Ascending aorta (tissue), 2 donors: ENCODE measurements around the gene COPS7B. TPM values are rescaled to one million over a fixed set of nuclear protein-coding genes. Genes with fewer than 3 reads are reported as not detected.
A peak's percentile ranks its signal among the peaks of the same experiment; 100 is the strongest.
"Not testable (repeated sequence)": the region's sequence is repeated elsewhere in the genome, so short reads cannot be mapped to it uniquely, and the experiment has no call there.

Experiments used
- DNase-seq, 2 donors: peaks; one replicate each; pipeline ENCODE4 v3.0.0-alpha.2; 2019; ENCODE audit warnings: low spot score in 2 of 2
- H3K27ac ChIP-seq, 2 donors: fragments of 200-600 bp; sonication (generic); one replicate each; pipeline ENCODE4 v1.5.1; 2016 to 2017; ENCODE audit warnings: mild to moderate bottlenecking in 1 of 2
- H3K27me3 ChIP-seq: fragments of 200-600 bp; sonication (generic); one replicate; pipeline ENCODE4 v1.5.1; 2017
- H3K36me3 ChIP-seq, 2 donors: fragments of 200-600 bp; sonication (generic); one replicate each; pipeline ENCODE4 v1.5.1; 2016
- H3K4me1 ChIP-seq, 2 donors: fragments of 200-600 bp; sonication (generic); one replicate each; pipeline ENCODE4 v1.5.1; 2016 to 2017; ENCODE audit warnings: mild to moderate bottlenecking in 1 of 2
- H3K4me3 ChIP-seq, 2 donors: fragments of 200-600 bp; sonication (generic); one replicate each; pipeline ENCODE4 v1.5.1; 2016 to 2017; ENCODE audit warnings: mild to moderate bottlenecking in 1 of 2
- H3K9me3 ChIP-seq, 2 donors: fragments of 200-600 bp; sonication (generic); one replicate each; pipeline ENCODE4 v1.5.1; 2016
- intact Hi-C: fragments of 100-400 bp; cut with DNase I; formaldehyde crosslinking; loops from one replicate; pipeline ENCODE4 v1.15.1; 2023
- total RNA-seq: library from RNA; depleted of rRNA; stranded (reverse); fragments of >200 nt; gene quantifications from one replicate; pipeline ENCODE4 v1.1.0, GENCODE V29; 2016
- TF ChIP-seq, protein P1 (sequence below), 3 experiments: fragments of 200-600 bp in 2 of 3; fragments of 450-650 bp in 1 of 3; sonication (generic) in 2 of 3; IDR thresholded peaks; one replicate each; pipeline ENCODE4 v1.5.1; 2016 to 2019; ENCODE audit warnings: antibody characterized with exemption in 3 of 3, mild to moderate bottlenecking in 1 of 3, moderate library complexity in 1 of 3

The COPS7B gene
- total RNA-seq = 28.9 TPM

DNA sequence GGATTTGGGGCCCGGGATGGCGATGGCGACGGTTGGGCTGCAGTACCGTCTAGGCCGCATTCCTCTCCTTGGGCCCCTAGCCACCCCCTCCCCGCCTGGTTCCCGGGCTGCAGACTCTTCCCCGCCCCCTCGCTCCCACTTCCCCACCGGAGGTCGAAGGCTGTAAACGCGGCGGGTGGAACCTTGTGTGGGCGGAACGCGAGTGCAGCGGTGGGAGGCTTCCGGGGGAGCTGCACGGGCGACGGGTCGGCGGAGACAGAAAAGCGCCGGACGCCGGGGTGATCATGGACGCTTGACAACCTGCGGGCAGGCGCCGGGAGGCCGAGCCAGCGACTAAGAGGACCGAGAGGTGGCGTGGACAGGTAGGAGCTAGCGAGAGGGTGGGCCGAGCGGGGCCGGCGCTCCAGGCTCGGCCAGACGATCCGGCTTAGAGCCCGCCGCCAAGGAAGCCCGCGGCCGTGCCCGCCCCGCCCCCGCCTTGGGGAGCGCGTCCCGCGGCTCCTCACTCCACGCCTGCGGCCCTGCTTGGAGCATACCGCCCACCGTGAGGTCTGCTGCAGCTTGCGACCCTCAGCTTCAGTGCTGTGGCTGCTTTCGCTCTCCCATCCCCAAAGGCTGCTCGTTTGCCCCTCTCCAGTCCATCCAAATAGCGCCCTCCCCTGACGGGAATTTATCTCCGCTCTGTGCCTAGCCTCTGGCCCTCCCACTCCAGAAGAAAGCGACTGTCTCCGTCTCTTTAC, at the start of gene COPS7B:
COPS7B (plus strand) TSS at position 269 of the 740 bp plus-strand sequence. CDS start 2,126 bp downstream, outside the sequence.
- intact Hi-C loops = no loop called here
- H3K4me1 ChIP-seq = peaks cover 5 to 37% of the 10 kb centered on the region in 2 donors
- peaks cover 4 to 9% of the 10 kb centered on the region in 2 donors for H3K36me3 ChIP-seq
- H3K4me3 ChIP-seq = peak within 1 kb of the TSS; percentile 80 to 87
- no peaks in the 10 kb centered on the region for H3K27me3 ChIP-seq
- peak within 1 kb of the TSS; percentile 58 to 59 for H3K27ac ChIP-seq
- TF ChIP-seq, protein P1, sequence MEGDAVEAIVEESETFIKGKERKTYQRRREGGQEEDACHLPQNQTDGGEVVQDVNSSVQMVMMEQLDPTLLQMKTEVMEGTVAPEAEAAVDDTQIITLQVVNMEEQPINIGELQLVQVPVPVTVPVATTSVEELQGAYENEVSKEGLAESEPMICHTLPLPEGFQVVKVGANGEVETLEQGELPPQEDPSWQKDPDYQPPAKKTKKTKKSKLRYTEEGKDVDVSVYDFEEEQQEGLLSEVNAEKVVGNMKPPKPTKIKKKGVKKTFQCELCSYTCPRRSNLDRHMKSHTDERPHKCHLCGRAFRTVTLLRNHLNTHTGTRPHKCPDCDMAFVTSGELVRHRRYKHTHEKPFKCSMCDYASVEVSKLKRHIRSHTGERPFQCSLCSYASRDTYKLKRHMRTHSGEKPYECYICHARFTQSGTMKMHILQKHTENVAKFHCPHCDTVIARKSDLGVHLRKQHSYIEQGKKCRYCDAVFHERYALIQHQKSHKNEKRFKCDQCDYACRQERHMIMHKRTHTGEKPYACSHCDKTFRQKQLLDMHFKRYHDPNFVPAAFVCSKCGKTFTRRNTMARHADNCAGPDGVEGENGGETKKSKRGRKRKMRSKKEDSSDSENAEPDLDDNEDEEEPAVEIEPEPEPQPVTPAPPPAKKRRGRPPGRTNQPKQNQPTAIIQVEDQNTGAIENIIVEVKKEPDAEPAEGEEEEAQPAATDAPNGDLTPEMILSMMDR (IDR thresholded peaks at IDR 0.05) = peak in 2 of 3 experiments; percentile 6 to 28
- no peaks in the 10 kb centered on the region for H3K9me3 ChIP-seq
- DNase-seq = peak; percentile 23 to 84

DNA sequence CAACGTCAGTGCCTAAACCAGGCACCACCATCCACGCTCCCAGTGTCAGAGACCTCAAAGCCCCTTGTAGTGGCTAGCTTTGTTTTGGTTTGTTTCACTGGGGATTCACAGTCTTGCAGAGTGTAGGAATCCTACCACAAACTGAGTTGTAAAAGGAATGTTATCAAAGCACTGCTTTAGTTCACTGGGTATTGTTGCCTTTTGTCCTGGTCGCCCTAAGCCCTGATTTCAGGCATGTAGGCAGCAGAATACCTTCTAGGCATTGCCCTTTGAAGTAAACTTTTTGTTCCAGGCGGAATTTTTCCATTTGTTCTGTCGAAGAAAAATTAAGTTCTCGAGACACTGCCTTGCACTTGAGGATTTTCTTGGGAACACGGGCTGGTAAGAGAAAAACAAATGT, 48.5 kb upstream of the COPS7B start:
- TF ChIP-seq, protein P1 (IDR thresholded peaks at IDR 0.05) = no peak
- H3K27me3 ChIP-seq = no peaks in the 10 kb centered on the region
- no peaks in the 10 kb centered on the region for H3K9me3 ChIP-seq
- H3K4me3 ChIP-seq = no peak overlapping the region
- no peaks in the 10 kb centered on the region for H3K4me1 ChIP-seq
- H3K27ac ChIP-seq = no peak overlapping the region
- intact Hi-C loops = no loop called here
- DNase-seq = no peak
- H3K36me3 ChIP-seq = peaks cover 9 to 29% of the 10 kb centered on the region in 2 donors

DNA sequence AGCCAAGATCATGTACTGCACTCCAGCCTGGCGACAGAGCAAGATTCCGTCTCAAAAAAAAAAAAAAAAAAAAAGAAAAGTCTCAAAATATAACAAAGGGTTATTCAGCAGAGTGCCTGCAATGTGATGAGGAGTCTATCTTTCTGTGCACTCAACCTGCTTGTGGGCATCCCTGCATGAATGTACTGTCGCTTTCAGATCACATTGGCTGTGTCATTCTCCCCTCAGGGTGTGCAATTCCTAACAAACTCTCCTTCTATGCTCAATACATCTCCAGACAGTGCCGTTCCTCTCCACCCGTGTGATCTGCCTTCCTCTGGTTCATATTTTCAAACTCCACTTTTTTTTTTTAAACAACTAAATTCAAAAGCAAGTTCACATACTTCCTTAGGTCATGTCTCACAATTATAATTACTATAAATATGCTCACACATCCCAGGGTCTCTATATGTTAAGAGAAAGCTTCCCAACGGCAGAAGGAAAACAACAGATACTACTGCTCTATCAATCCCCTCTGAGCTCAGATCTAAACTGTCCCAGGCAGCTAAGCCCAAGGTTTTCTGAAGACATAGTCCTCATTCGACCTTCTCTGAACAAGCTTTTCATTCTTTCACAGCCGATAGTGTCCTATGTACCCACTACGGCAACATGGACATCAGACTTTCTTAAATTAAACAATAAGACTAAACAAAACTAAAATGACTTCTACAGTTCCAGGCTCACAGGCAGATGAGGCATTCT, 42.7 kb upstream of the COPS7B start:
- no peaks in the 10 kb centered on the region for H3K27me3 ChIP-seq
- H3K4me3 ChIP-seq = no peak overlapping the region
- H3K36me3 ChIP-seq = peaks cover 0 to under 1% of the 10 kb centered on the region in 2 donors
- DNase-seq = no peak
- H3K9me3 ChIP-seq = no peaks in the 10 kb centered on the region
- intact Hi-C loops = no loop called here
- TF ChIP-seq, protein P1 (IDR thresholded peaks at IDR 0.05) = no peak
- H3K27ac ChIP-seq = no peak overlapping the region
- H3K4me1 ChIP-seq = no peaks in the 10 kb centered on the region

DNA sequence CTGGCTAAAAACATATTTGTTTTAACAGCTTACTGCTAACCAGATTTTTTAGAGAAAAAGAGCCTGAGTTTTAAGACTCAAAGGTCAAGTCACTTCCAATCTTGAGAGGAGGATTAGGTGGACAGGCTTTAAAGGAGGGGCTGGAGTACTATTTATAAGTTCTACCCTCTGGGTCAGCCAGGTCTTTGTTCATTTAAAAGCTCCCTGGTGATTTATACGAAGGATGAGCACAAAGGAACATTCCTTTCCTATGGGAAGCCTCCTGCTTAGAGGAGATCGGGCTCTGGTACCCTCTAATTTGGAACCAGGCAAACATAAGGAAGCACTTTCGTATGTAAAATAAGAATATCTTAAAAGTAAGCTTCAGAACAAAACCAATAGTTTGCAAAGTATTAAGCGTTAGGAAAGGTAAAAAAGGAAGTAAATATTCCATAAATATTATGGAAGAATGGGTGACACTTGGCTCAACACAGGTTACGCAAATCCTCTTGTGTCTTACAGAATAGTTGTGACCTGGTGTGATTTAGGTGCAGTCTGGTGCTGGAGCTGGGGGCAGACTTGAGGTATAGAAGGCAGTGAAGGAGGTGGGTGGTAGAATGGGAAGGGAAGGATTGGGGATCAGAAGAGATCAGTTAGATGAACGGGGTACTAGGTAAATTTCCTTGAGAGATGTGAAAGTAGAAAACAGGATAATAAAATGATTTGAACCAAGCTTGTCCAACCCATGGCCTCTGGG, 40.8 kb upstream of the COPS7B start:
- no peaks in the 10 kb centered on the region for H3K36me3 ChIP-seq
- no peaks in the 10 kb centered on the region for H3K27me3 ChIP-seq
- intact Hi-C loops = no loop called here
- no peak overlapping the region for H3K27ac ChIP-seq
- no peak for DNase-seq
- H3K4me1 ChIP-seq = no peaks in the 10 kb centered on the region
- H3K4me3 ChIP-seq = no peak overlapping the region
- no peaks in the 10 kb centered on the region for H3K9me3 ChIP-seq
- TF ChIP-seq, protein P1 (IDR thresholded peaks at IDR 0.05) = no peak

DNA sequence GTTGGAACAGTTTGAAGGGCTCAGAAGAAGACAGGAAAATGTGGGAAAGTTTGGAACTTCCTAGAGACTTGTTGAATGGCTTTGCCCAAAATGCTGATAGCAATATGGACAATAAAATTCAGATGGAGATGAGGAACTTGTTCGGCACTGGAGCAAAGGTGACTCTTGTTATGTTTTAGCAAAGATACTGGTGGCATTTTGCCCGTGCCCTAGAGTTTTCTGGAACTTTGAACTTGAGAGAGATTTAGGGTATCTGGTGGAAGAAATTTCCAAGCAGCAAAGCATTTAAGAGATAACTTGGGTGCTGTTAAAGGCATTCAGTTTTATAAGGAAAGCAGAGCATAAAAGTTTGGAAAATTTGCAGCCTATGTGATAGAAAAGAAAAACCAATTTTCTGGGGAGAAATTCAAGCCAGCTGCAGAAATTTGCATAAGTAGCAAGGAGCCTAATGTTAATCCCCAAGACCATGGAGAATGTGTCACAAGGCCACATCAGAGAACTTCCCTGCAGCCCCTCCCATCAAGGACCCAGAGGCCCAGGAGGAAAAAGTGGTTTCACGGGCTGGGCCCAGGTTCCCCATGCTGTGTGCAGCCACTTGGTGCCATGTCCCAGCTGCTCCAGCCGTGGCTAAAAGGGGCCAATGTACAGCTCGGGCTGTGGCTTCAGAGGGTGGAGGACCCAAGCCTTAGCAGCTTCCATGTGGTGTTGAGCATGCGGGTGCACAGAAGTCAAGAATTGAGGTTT, 37.9 kb upstream of the COPS7B start:
- not testable (repeated sequence) for H3K27ac ChIP-seq, H3K9me3 ChIP-seq

DNA sequence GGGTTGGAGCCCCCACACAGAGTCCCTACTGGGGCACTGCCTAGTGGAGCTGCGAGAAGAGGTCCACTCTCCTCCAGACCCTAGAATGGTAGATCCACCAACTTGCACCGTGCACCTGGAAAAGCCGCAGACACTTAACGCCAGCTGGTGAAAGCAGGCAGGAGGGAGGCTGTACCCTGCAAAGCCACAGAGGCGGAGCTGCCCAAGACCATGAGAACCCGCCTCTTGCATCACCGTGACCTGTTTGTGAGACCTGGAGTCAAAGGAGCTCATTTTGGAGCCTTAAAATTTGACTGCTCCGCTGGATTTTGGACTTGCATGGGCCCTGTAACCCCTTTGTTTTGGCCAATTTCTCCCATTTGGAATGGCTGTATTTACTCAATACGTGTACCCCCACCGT, 37.2 kb upstream of the COPS7B start:
- H3K4me1 ChIP-seq, H3K27me3 ChIP-seq, H3K36me3 ChIP-seq, intact Hi-C loops, H3K9me3 ChIP-seq, H3K4me3 ChIP-seq, DNase-seq, H3K27ac ChIP-seq: not testable (repeated sequence)

More for the DNA sequence above, 37.9 kb upstream of the COPS7B start:
- DNase-seq, intact Hi-C loops, H3K4me3 ChIP-seq, H3K27me3 ChIP-seq, H3K4me1 ChIP-seq, H3K36me3 ChIP-seq: not testable (repeated sequence)
